CD4-positive, alpha-beta T cell (primary cell): ENCODE data around the gene PATJ. TPM values are rescaled to one million over a fixed set of nuclear protein-coding genes. Genes with fewer than 3 reads are reported as not detected.

Source experiments
- ATAC-seq: fragments of 200-7000 bp; cut with Tn5 transposase; one replicate; pipeline ENCODE4 v1.10.0; 2022; ENCODE audit warnings: mild to moderate bottlenecking; ENCODE audit not compliant: poor library complexity
- CTCF ChIA-PET: fragments of 350-600 bp; sonication (Branson Sonifier 250); formaldehyde crosslinking; loops from one replicate; lab custom pipeline; 2021; ENCODE audit warnings: antibody characterized with exemption, inconsistent platforms; lab: Charles Lee
- POLR2A ChIA-PET: fragments of 350-600 bp; sonication (Branson Sonifier 250); formaldehyde crosslinking; loops from one replicate; lab custom pipeline; 2021; ENCODE audit warnings: antibody characterized with exemption, inconsistent platforms; lab: Charles Lee
- DNase-seq, 14 experiments: peaks; one replicate each; pipeline ENCODE4 v3.0.0-alpha.2; 2013 to 2020; ENCODE audit warnings: mixed read lengths in 2 of 14
- H3K27ac ChIP-seq, 2 donors: one replicate each; pipeline versions ENCODE4 v1.5.1 to v1.7.0; 2013; ENCODE audit warnings: low read length in 2 of 2, low read depth in 1 of 2, mild to moderate bottlenecking in 1 of 2
- H3K27me3 ChIP-seq, 2 experiments: 1 replicate in 1 of 2; 2 replicates in 1 of 2; pipeline versions ENCODE4 v1.6.1 to v1.7.0; 2013; ENCODE audit warnings: low read length in 2 of 2, control low read depth in 1 of 2, mild to moderate bottlenecking in 1 of 2, moderate library complexity in 1 of 2; ENCODE audit not compliant: insufficient read depth in 2 of 2, control insufficient read depth in 1 of 2
- H3K36me3 ChIP-seq: one replicate; pipeline ENCODE4 v1.6.1; 2013; ENCODE audit warnings: low read length, control low read depth; ENCODE audit not compliant: insufficient read depth
- H3K4me1 ChIP-seq: one replicate; pipeline ENCODE4 v1.6.1; 2013; ENCODE audit warnings: low read length, control low read depth; ENCODE audit not compliant: insufficient read depth
- H3K4me3 ChIP-seq: one replicate; pipeline ENCODE4 v1.5.1; 2013; ENCODE audit warnings: mild to moderate bottlenecking, low read length, moderate library complexity
- H3K9me3 ChIP-seq, 2 experiments: 1 replicate in 1 of 2; 2 replicates in 1 of 2; pipeline versions ENCODE4 v1.6.1 to v1.7.0; 2013; ENCODE audit warnings: low read length in 2 of 2, mild to moderate bottlenecking in 2 of 2, control low read depth in 1 of 2, moderate library complexity in 1 of 2; ENCODE audit not compliant: control insufficient read depth in 1 of 2, insufficient read depth in 1 of 2
- H3K27ac Mint-ChIP-seq: one replicate; pipeline ENCODE4 v1.8.0; 2020; ENCODE audit warnings: mixed read lengths
- H3K27me3 Mint-ChIP-seq: one replicate; pipeline ENCODE4 v1.8.0; 2021; ENCODE audit warnings: mixed read lengths
- H3K36me3 Mint-ChIP-seq: one replicate; pipeline ENCODE4 v1.8.0; 2021; ENCODE audit warnings: low read depth, mixed read lengths
- H3K4me1 Mint-ChIP-seq: one replicate; pipeline ENCODE4 v1.8.0; 2021; ENCODE audit warnings: low read depth, mixed read lengths
- H3K4me3 Mint-ChIP-seq: one replicate; pipeline ENCODE4 v1.8.0; 2020; ENCODE audit warnings: mild to moderate bottlenecking, mixed read lengths
- H3K9me3 Mint-ChIP-seq: one replicate; pipeline ENCODE4 v1.8.0; 2020; ENCODE audit warnings: mixed read lengths
- intact Hi-C, 2 experiments: fragments of 100-400 bp; cut with DNase I in 1 of 2; cut with micrococcal nuclease in 1 of 2; formaldehyde crosslinking; loops; one replicate each; pipeline versions ENCODE4 v1.15.1 to v1.9.0; 2023 to 2025; cut with DNase I, micrococcal nuclease
- total RNA-seq, 174 experiments: library from RNA in 2 of 174; stranded (reverse) in 2 of 174; gene quantifications; one replicate each; pipeline ENCODE4 v1.2.3 and lab custom pipeline; 2021 to 2026
- TF ChIP-seq, protein P1 (sequence below): fragments of 200-600 bp; IDR thresholded peaks from one replicate; pipeline ENCODE4 v1.8.0; 2022; ENCODE audit warnings: antibody characterized with exemption, mild to moderate bottlenecking

The PATJ gene
- total RNA-seq, 2 experiments from 2014 or later: 50.4 to 54.1 TPM

DNA sequence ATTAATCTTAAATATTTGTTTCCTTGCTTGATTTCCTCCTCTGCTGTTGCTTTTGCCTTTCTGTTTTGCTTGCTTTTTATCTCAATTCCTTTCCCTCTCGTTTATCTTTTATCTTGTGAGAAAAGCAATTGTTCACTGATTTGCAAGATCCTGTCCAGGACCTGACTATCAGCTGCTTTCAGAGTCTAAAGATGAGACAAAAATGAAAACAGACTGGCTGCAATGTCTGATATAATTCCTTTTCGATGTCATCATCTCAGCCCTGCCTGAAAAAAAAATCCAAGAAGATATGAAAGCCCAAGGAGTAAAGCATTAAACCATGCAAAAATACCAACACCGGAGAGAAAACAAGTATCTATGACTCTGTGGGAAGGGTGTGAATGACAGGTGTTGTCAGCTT lies 225.5 kb downstream of the PATJ start:
- H3K36me3 ChIP-seq: no peaks in the 10 kb centered on the region
- Mint-ChIP-seq H3K4me1 (no peaks in the 10 kb centered on the region), H3K36me3 (peaks cover 25% of the 10 kb centered on the region), H3K9me3 (peaks cover 2% of the 10 kb centered on the region), H3K27me3 (no peaks in the 10 kb centered on the region), H3K27ac (no peak overlapping the region), H3K4me3 (no peak overlapping the region)
- ChIA-PET POLR2A (no interaction called here), CTCF (no interaction called here)
- H3K4me3 ChIP-seq: no peak overlapping the region
- no peak overlapping the region for H3K27ac ChIP-seq
- intact Hi-C loops: no loop called here
- H3K27me3 ChIP-seq: no peaks in the 10 kb centered on the region
- TF ChIP-seq, protein P1, sequence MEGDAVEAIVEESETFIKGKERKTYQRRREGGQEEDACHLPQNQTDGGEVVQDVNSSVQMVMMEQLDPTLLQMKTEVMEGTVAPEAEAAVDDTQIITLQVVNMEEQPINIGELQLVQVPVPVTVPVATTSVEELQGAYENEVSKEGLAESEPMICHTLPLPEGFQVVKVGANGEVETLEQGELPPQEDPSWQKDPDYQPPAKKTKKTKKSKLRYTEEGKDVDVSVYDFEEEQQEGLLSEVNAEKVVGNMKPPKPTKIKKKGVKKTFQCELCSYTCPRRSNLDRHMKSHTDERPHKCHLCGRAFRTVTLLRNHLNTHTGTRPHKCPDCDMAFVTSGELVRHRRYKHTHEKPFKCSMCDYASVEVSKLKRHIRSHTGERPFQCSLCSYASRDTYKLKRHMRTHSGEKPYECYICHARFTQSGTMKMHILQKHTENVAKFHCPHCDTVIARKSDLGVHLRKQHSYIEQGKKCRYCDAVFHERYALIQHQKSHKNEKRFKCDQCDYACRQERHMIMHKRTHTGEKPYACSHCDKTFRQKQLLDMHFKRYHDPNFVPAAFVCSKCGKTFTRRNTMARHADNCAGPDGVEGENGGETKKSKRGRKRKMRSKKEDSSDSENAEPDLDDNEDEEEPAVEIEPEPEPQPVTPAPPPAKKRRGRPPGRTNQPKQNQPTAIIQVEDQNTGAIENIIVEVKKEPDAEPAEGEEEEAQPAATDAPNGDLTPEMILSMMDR: no peak
- no peak for ATAC-seq
- H3K4me1 ChIP-seq: no peaks in the 10 kb centered on the region
- no peak for DNase-seq
- no peaks in the 10 kb centered on the region for H3K9me3 ChIP-seq

DNA sequence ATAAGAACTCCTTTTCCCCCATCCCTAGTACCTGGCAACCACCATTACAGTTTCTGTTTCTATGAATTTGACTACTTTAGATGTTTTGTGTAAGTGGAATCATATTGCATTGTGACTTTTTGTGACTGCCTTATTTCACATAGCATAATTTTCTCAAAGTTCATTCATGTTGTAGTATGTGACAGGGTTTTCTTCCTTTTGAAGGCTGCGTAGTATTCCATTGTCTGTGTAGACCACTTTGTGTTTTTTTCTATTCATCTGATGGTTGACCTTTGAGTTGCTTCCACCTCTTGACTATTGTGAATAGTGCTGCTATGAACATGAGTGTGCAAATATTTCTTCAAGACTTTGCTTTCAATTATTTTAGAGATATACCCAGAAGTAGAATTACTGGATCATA lies 226.6 kb downstream of the PATJ start:
- DNase-seq: no peak
- Histone ChIP-seq H3K27me3 (no peaks in the 10 kb centered on the region), H3K9me3 (no peaks in the 10 kb centered on the region), H3K36me3 (no peaks in the 10 kb centered on the region), H3K4me3 (no peak overlapping the region), H3K27ac (no peak overlapping the region), H3K4me1 (no peaks in the 10 kb centered on the region)
- TF ChIP-seq, protein P1: no peak
- POLR2A ChIA-PET: no interaction called here
- no peak overlapping the region for H3K4me3 Mint-ChIP-seq
- H3K27me3 Mint-ChIP-seq: no peaks in the 10 kb centered on the region
- no peaks in the 10 kb centered on the region for H3K4me1 Mint-ChIP-seq
- ATAC-seq: no peak
- H3K36me3 Mint-ChIP-seq: peaks cover 30% of the 10 kb centered on the region
- H3K9me3 Mint-ChIP-seq: peaks cover 2% of the 10 kb centered on the region
- intact Hi-C loops: no loop called here
- no peak overlapping the region for H3K27ac Mint-ChIP-seq
- CTCF ChIA-PET: no interaction called here

DNA sequence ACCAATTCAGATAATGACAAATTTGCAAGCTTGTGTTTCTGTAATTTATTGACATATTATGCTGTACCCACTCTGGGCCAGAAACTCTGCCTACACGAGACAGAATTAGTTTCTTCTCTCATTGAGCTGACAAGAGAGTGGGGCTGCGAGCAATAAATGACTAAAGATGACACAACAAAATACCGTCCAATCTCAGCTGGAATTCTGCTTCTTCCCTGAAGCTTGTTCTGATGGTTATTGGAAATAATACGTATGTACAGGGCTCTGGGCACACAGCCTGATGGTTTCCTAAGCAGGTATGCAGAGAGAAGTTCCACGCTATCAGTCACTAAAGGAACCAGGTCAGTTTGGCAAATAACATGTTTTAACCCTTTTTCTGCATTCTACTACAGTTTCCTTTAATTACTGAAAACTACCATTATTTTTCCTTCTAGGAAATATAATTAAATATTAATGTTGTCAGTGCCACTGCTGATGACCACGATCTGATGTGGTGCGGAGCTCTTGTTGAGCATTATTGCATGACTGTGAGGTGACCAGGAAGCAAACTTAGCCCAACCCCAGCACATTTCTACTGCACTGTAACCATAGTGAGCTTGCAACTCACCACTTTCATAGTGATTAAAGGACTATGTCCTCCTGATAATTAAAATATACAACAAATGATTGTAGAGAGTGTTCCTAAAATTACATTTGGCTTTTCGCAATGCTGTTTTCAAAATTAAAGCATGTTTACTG lies 231.0 kb downstream of the PATJ start:
- POLR2A ChIA-PET: no interaction called here
- Histone ChIP-seq H3K27ac (no peak overlapping the region), H3K27me3 (no peaks in the 10 kb centered on the region), H3K36me3 (no peaks in the 10 kb centered on the region), H3K4me1 (no peaks in the 10 kb centered on the region), H3K4me3 (no peak overlapping the region), H3K9me3 (no peaks in the 10 kb centered on the region)
- Mint-ChIP-seq H3K9me3 (peaks cover 2% of the 10 kb centered on the region), H3K27ac (no peak overlapping the region), H3K4me3 (no peak overlapping the region), H3K4me1 (peaks cover 6% of the 10 kb centered on the region), H3K36me3 (peaks cover 30% of the 10 kb centered on the region), H3K27me3 (no peaks in the 10 kb centered on the region)
- no peak for ATAC-seq
- CTCF ChIA-PET: no interaction called here
- DNase-seq: no peak
- intact Hi-C loops: no loop called here
- TF ChIP-seq, protein P1: no peak
